Measurements from ENCODE around the gene TAS1R3. TPM values are rescaled to one million over a fixed set of nuclear protein-coding genes. Genes with fewer than 3 reads are reported as not detected.

TAS1R3 gene
- total RNA-seq (2012; rRNA removed) (under 0.01 TPM in 1 of 2 replicates, not detected in the other), polyA plus RNA-seq (2012; rRNA removed) (0.05 and 0.06 TPM in 2 replicates), Bru-seq, nascent RNA (not detected), BruChase-seq, experiment 1, labeled RNA remaining after a 6-hour chase (percentile 22 among the genes with signal in this experiment), BruChase-seq, experiment 2, labeled RNA remaining after a 2-hour chase (percentile 13 among the genes with signal in this experiment)
- 0.04 TPM in 1 of 2 replicates, not detected in the other for polyA plus RNA-seq (2012; cell fraction: cytosol; rRNA removed)
- polyA plus RNA-seq (2012; cell fraction: nucleus; rRNA removed; ENCODE audit: low replicate concordance), result 0.56 and 1.9 TPM in 2 replicates
- long read RNA-seq, result 0 reads

GRCh38 chr1:1331068-1331965 lies at the start of gene TAS1R3:
TAS1R3 (plus strand) TSS chr1:1331280; CDS start chr1:1331346, 66 bp downstream.
- H3K4ac ChIP-seq (ENCODE audit: low read depth, low read length), result no peak within 1 kb of the TSS
- POLR2A ChIA-PET (ENCODE audit: unreplicated experiment), result no interaction called here
- intact Hi-C loops (cut with micrococcal nuclease), result no loop called here
- no peak within 1 kb of the TSS for H3K18ac ChIP-seq (ENCODE audit: low read depth, low read length)
- no peaks in the 10 kb centered on the region for H3K27me3 ChIP-seq (ENCODE audit: control insufficient read depth, insufficient read depth, low read length)
- H3K27ac ChIP-seq (ENCODE audit: insufficient read depth, low read length), result no peak within 1 kb of the TSS
- no peak within 1 kb of the TSS for H3K56ac ChIP-seq (ENCODE audit: extremely low read depth, insufficient read depth, low read length)
- H3K23ac ChIP-seq (ENCODE audit: low read depth, low read length), result no peak within 1 kb of the TSS
- H3K4me1 ChIP-seq (ENCODE audit: control insufficient read depth, insufficient read depth, low read length), result no peaks in the 10 kb centered on the region
- no peak within 1 kb of the TSS for H4K91ac ChIP-seq (ENCODE audit: insufficient read depth, low read depth, low read length)
- H2BK120ac ChIP-seq (ENCODE audit: low read depth, low read length), result no peak within 1 kb of the TSS
- H3K4me2 ChIP-seq (ENCODE audit: low read depth, low read length), result no peak within 1 kb of the TSS
- H2BK20ac ChIP-seq (ENCODE audit: low read depth, low read length), result no peak within 1 kb of the TSS
- CTCF ChIA-PET, result no interaction called here
- WGBS, 2 experiments (ENCODE audit: extremely low coverage in 2 of 2, insufficient read length in 1 of 2), result 83% methylated on average over 14 of the region's 41 CpGs; no CpG with 5 or more reads in 1 of the 2 experiments
- H3K9me1 ChIP-seq (ENCODE audit: insufficient read depth, low read length), result peaks cover 9% of the 10 kb centered on the region
- H2BK5ac ChIP-seq (ENCODE audit: low read depth, low read length, poor library complexity, severe bottlenecking), result no peak within 1 kb of the TSS
- no peak within 1 kb of the TSS for H2AK5ac ChIP-seq (ENCODE audit: low read depth, low read length)
- BruUV-seq (replicated peaks), result no TSS peak
- peaks cover 10% of the 10 kb centered on the region for H3K36me3 ChIP-seq (ENCODE audit: control insufficient read depth, insufficient read depth, low read length)
- no peak within 1 kb of the TSS for H4K5ac ChIP-seq (ENCODE audit: low read depth, low read length)
- peaks cover 19% of the 10 kb centered on the region for H4K20me1 ChIP-seq (ENCODE audit: insufficient read depth, low read length)
- no peak within 1 kb of the TSS for H4K8ac ChIP-seq (ENCODE audit: low read depth in 2 of 2, low read length in 2 of 2)
- no peak within 1 kb of the TSS for H3K9ac ChIP-seq (ENCODE audit: low read depth, low read length)
- ATAC-seq (ENCODE audit: low read depth) (no peak), DNase-seq (no peak)
- no peak within 1 kb of the TSS for H3K14ac ChIP-seq (replicated peaks; ENCODE audit: low read depth, low read length)
- peaks cover 7 to 16% of the 10 kb centered on the region in 2 experiments; a peak in 2 of 4 replicates for H3K79me1 ChIP-seq (ENCODE audit: low read depth in 1 of 2, low read length in 2 of 2)
- no peaks in the 10 kb centered on the region for H3K9me3 ChIP-seq (ENCODE audit: control insufficient read depth, insufficient read depth, low read length)
- no peak for TF ChIP-seq RFX5 (IDR thresholded peaks at IDR 0.05; ENCODE audit: low read depth, low read length)
- TF ChIP-seq SMC3 (IDR thresholded peaks at IDR 0.05; ENCODE audit: low read depth, low read length), result no peak
- no peak for TF ChIP-seq BHLHE40 (IDR thresholded peaks at IDR 0.05; ENCODE audit: low read depth, low read length)
- no peak for TF ChIP-seq FOS (IDR thresholded peaks at IDR 0.05; ENCODE audit: low read depth, low read length)
- TF ChIP-seq MAFK (IDR thresholded peaks at IDR 0.05; ENCODE audit: low read depth, low read length), result no peak
- TF ChIP-seq CTCF (conservative IDR thresholded peaks at IDR 0.05; ENCODE audit: low read depth, low read length), result no peak
- no peak within 1 kb of the TSS for H2BK15ac ChIP-seq (ENCODE audit: low read depth, low read length)
- in situ Hi-C loops (cut with MboI; ENCODE audit: low sequenced_read_pairs), result no loop called here
- no peak within 1 kb of the TSS for H3K4me3 ChIP-seq (ENCODE audit: insufficient read depth, low read depth, low read length)
- H2AFZ ChIP-seq (replicated peaks; ENCODE audit: low read length, poor library complexity), result peak within 1 kb of the TSS; percentile 32
- H2AK9ac ChIP-seq (replicated peaks; ENCODE audit: low read depth, low read length, poor library complexity), result no peak within 1 kb of the TSS
- dilution Hi-C loops (cut with HindIII; ENCODE audit: low sequenced_read_pairs, unreplicated experiment), result no loop called here
